ENCODE measurements around the gene UBE2V1. TPM values are rescaled to one million over a fixed set of nuclear protein-coding genes. Genes with fewer than 3 reads are reported as not detected.

Gene UBE2V1
- total RNA-seq, 2 experiments from 2014 or later: 115 to 140 TPM

- ChIA-PET POLR2A (no interaction called here), CTCF (no interaction called here)
- H3K27me3 Mint-ChIP-seq: peaks cover 12% of the 10 kb centered on the region
- no peaks in the 10 kb centered on the region for H3K36me3 ChIP-seq (ENCODE audit: insufficient read depth, low read length)
- no peak overlapping the region for H3K27ac ChIP-seq (ENCODE audit: low read depth in 1 of 2, low read length in 2 of 2)
- H3K4me3 Mint-ChIP-seq: no peak overlapping the region
- intact Hi-C loops (cut with DNase I, micrococcal nuclease): no loop called here
- no peak overlapping the region for H3K27ac Mint-ChIP-seq
- ATAC-seq (ENCODE audit: poor library complexity) (no peak), DNase-seq (no peak)
- H3K9me3 Mint-ChIP-seq: no peaks in the 10 kb centered on the region
- H3K4me3 ChIP-seq (ENCODE audit: low read length): no peak overlapping the region
- no peaks in the 10 kb centered on the region for H3K36me3 Mint-ChIP-seq (ENCODE audit: low read depth)
- H3K9me3 ChIP-seq (ENCODE audit: control insufficient read depth in 1 of 2, insufficient read depth in 1 of 2, low read length in 2 of 2): no peaks in the 10 kb centered on the region
- H3K4me1 Mint-ChIP-seq (ENCODE audit: low read depth): no peaks in the 10 kb centered on the region
- H3K4me1 ChIP-seq (ENCODE audit: insufficient read depth, low read length): no peaks in the 10 kb centered on the region
- peaks cover 0 to 5% of the 10 kb centered on the region in 2 experiments for H3K27me3 ChIP-seq (ENCODE audit: control insufficient read depth in 1 of 2, insufficient read depth in 2 of 2, low read length in 2 of 2)
- no peak for TF ChIP-seq CTCF (IDR thresholded peaks at IDR 0.05)
Measured at GRCh38 chr20:50053362-50054230, 59.4 kb downstream of the UBE2V1 start.

GRCh38 chr20:50052550-50053361 lies 60.2 kb downstream of the UBE2V1 start:
- intact Hi-C loops (cut with DNase I, micrococcal nuclease): no loop called here
- POLR2A ChIA-PET: no interaction called here
- Mint-ChIP-seq H3K36me3 (ENCODE audit: low read depth) (no peaks in the 10 kb centered on the region), H3K27ac (no peak overlapping the region), H3K9me3 (no peaks in the 10 kb centered on the region), H3K4me1 (ENCODE audit: low read depth) (no peaks in the 10 kb centered on the region), H3K4me3 (no peak overlapping the region), H3K27me3 (peaks cover 18% of the 10 kb centered on the region)
- no peak for ATAC-seq (ENCODE audit: poor library complexity)
- H3K4me1 ChIP-seq (ENCODE audit: insufficient read depth, low read length): peaks cover 4% of the 10 kb centered on the region
- no peak for DNase-seq
- H3K4me3 ChIP-seq (ENCODE audit: low read length): no peak overlapping the region
- TF ChIP-seq CTCF (IDR thresholded peaks at IDR 0.05): no peak
- no peaks in the 10 kb centered on the region for H3K36me3 ChIP-seq (ENCODE audit: insufficient read depth, low read length)
- H3K27ac ChIP-seq (ENCODE audit: low read depth in 1 of 2, low read length in 2 of 2): no peak overlapping the region
- CTCF ChIA-PET: no interaction called here
- H3K27me3 ChIP-seq (ENCODE audit: control insufficient read depth in 1 of 2, insufficient read depth in 2 of 2, low read length in 2 of 2): peaks cover 0 to 9% of the 10 kb centered on the region in 2 experiments
- H3K9me3 ChIP-seq (ENCODE audit: control insufficient read depth in 1 of 2, insufficient read depth in 1 of 2, low read length in 2 of 2): no peaks in the 10 kb centered on the region

- POLR2A ChIA-PET: no interaction called here
- H3K27me3 ChIP-seq (ENCODE audit: control insufficient read depth in 1 of 2, insufficient read depth in 2 of 2, low read length in 2 of 2): peaks cover 15 to 16% of the 10 kb centered on the region in 2 experiments
- no peak for TF ChIP-seq CTCF (IDR thresholded peaks at IDR 0.05)
- H3K9me3 Mint-ChIP-seq: no peaks in the 10 kb centered on the region
- no peaks in the 10 kb centered on the region for H3K36me3 Mint-ChIP-seq (ENCODE audit: low read depth)
- H3K27me3 Mint-ChIP-seq: peaks cover 24% of the 10 kb centered on the region
- peaks cover 4% of the 10 kb centered on the region for H3K4me1 ChIP-seq (ENCODE audit: insufficient read depth, low read length)
- ATAC-seq (ENCODE audit: poor library complexity) (no peak), DNase-seq (no peak)
- H3K4me3 ChIP-seq (ENCODE audit: low read length): no peak overlapping the region
- no peak overlapping the region for H3K27ac Mint-ChIP-seq
- H3K36me3 ChIP-seq (ENCODE audit: insufficient read depth, low read length): no peaks in the 10 kb centered on the region
- H3K4me3 Mint-ChIP-seq: no peak overlapping the region
- H3K9me3 ChIP-seq (ENCODE audit: control insufficient read depth in 1 of 2, insufficient read depth in 1 of 2, low read length in 2 of 2): peaks cover 0 to 1% of the 10 kb centered on the region in 2 experiments
- H3K4me1 Mint-ChIP-seq (ENCODE audit: low read depth): no peaks in the 10 kb centered on the region
- CTCF ChIA-PET: interaction anchor here (1.3 kb wide), 1 partner anchor 21 kb away, joined by 3 read pairs; no protein-coding TSS in a partner anchor
- intact Hi-C loops (cut with DNase I, micrococcal nuclease): no loop called here
- no peak overlapping the region for H3K27ac ChIP-seq (ENCODE audit: low read depth in 1 of 2, low read length in 2 of 2)
Measured at GRCh38 chr20:50050660-50051308, 62.2 kb downstream of the UBE2V1 start.

All from CD4-positive, alpha-beta T cell (primary cell).